GM23338 (cell line): ENCODE measurements around the gene PKIB. TPM values are rescaled to one million over a fixed set of nuclear protein-coding genes. Genes with fewer than 3 reads are reported as not detected.

Experiments used
- ATAC-seq: fragments of 200-7000 bp; cut with Tn5 transposase; 3 replicates; pipeline ENCODE4 v1.9.1; 2020
- DNase-seq: peaks from one replicate; pipeline ENCODE4 v3.0.0-alpha.2; 2015; ENCODE audit warnings: low spot score
- H2AFZ ChIP-seq: fragments of 200-600 bp; sonication (generic); 2 replicates; pipeline ENCODE4 v1.8.0; 2016; ENCODE audit warnings: antibody characterized with exemption, mild to moderate bottlenecking, moderate library complexity
- H3F3A ChIP-seq: fragments of 200-600 bp; sonication (generic); replicated peaks from 2 replicates; pipeline ENCODE4 v1.8.0; 2017; ENCODE audit warnings: antibody characterized with exemption, mixed run types, low read depth
- H3K27ac ChIP-seq: fragments of 200-600 bp; sonication (generic); 2 replicates; pipeline ENCODE4 v1.6.1; 2016; ENCODE audit warnings: low read depth
- H3K27me3 ChIP-seq: fragments of 200-600 bp; sonication (generic); 2 replicates; pipeline ENCODE4 v1.8.0; 2016; ENCODE audit warnings: mild to moderate bottlenecking, mixed run types, moderate library complexity; ENCODE audit not compliant: insufficient read depth
- H3K36me3 ChIP-seq: fragments of 200-600 bp; sonication (generic); 2 replicates; pipeline ENCODE4 v1.8.0; 2016; ENCODE audit warnings: mild to moderate bottlenecking; ENCODE audit not compliant: insufficient read depth
- H3K4me1 ChIP-seq: fragments of 200-600 bp; sonication (generic); 2 replicates; pipeline ENCODE4 v1.8.0; 2016; ENCODE audit warnings: mild to moderate bottlenecking, moderate library complexity; ENCODE audit not compliant: insufficient read depth
- H3K4me2 ChIP-seq: fragments of 200-600 bp; sonication (generic); 2 replicates; pipeline ENCODE4 v1.7.1; 2017; ENCODE audit warnings: mixed run types
- H3K4me3 ChIP-seq: fragments of 200-600 bp; sonication (generic); 2 replicates; pipeline ENCODE4 v1.6.1; 2016; ENCODE audit warnings: mixed run types
- H3K79me2 ChIP-seq: fragments of 200-600 bp; sonication (generic); replicated peaks from 2 replicates; pipeline ENCODE4 v1.8.0; 2017; ENCODE audit warnings: mild to moderate bottlenecking; ENCODE audit not compliant: insufficient read depth
- H3K9me2 ChIP-seq: fragments of 200-600 bp; sonication (generic); 2 replicates; pipeline ENCODE4 v1.8.0; 2017; ENCODE audit not compliant: insufficient read depth
- H4K20me1 ChIP-seq: fragments of 200-600 bp; sonication (generic); replicated peaks from 2 replicates; pipeline ENCODE4 v1.8.0; 2017; ENCODE audit warnings: mild to moderate bottlenecking; ENCODE audit not compliant: insufficient read depth
- H3K27ac Mint-ChIP-seq: 2 replicates; pipeline ENCODE4 v1.8.0; 2020; ENCODE audit warnings: inconsistent platforms, mild to moderate bottlenecking, moderate library complexity, mixed read lengths
- H3K27me3 Mint-ChIP-seq: 3 replicates; pipeline ENCODE4 v1.8.0; 2022; ENCODE audit warnings: low read depth, mild to moderate bottlenecking, moderate library complexity, mixed read lengths, inconsistent platforms; ENCODE audit not compliant: insufficient read depth, poor library complexity
- H3K36me3 Mint-ChIP-seq: 3 replicates; pipeline ENCODE4 v1.8.0; 2021; ENCODE audit warnings: low read depth, mild to moderate bottlenecking, inconsistent platforms, moderate library complexity, mixed read lengths
- H3K4me1 Mint-ChIP-seq: 3 replicates; pipeline ENCODE4 v1.8.0; 2020; ENCODE audit warnings: mild to moderate bottlenecking, inconsistent platforms, mixed read lengths
- H3K4me3 Mint-ChIP-seq: 3 replicates; pipeline ENCODE4 v1.8.0; 2021; ENCODE audit warnings: moderate library complexity, mild to moderate bottlenecking, inconsistent platforms, mixed read lengths
- H3K9me3 Mint-ChIP-seq: 3 replicates; pipeline ENCODE4 v1.8.0; 2020; ENCODE audit warnings: moderate library complexity, mild to moderate bottlenecking, inconsistent platforms, mixed read lengths
- CREB1 ChIP-seq: fragments of 250-450 bp; sonication (Bioruptor Pico); IDR thresholded peaks from 2 replicates; pipeline ENCODE4 v1.5.0; 2020; ENCODE audit warnings: low read depth, mild to moderate bottlenecking, moderate library complexity
- CTCF ChIP-seq, 2 experiments: fragments of 200-600 bp in 1 of 2; sonication (generic) in 1 of 2; conservative IDR thresholded peaks; 2 replicates each; pipeline versions ENCODE4 v1.5.1 to v1.6.1; 2016 to 2017; ENCODE audit warnings: antibody characterized with exemption in 2 of 2, low read depth in 2 of 2, mild to moderate bottlenecking in 2 of 2, moderate library complexity in 1 of 2
- ETS1 ChIP-seq: IDR thresholded peaks from 2 replicates; pipeline ENCODE4 v1.6.1; 2016; ENCODE audit warnings: antibody characterized with exemption
- EZH2 ChIP-seq: fragments of 200-600 bp; sonication (generic); IDR thresholded peaks from one replicate; pipeline ENCODE4 v1.8.0; 2017; ENCODE audit warnings: antibody characterized with exemption, mild to moderate bottlenecking, low read depth; ENCODE audit not compliant: unreplicated experiment
- EZH2phosphoT487 ChIP-seq: fragments of 200-600 bp; sonication (generic); IDR thresholded peaks from one replicate; pipeline ENCODE4 v1.8.1; 2018; ENCODE audit warnings: antibody characterized with exemption; ENCODE audit not compliant: unreplicated experiment
- JUNB ChIP-seq: IDR thresholded peaks from one replicate; pipeline ENCODE4 v1.6.1; 2016; ENCODE audit warnings: antibody characterized with exemption; ENCODE audit not compliant: unreplicated experiment
- NANOG ChIP-seq: IDR thresholded peaks from 2 replicates; pipeline ENCODE4 v1.6.1; 2016; ENCODE audit warnings: antibody characterized with exemption, borderline replicate concordance
- POLR2AphosphoS5 ChIP-seq: IDR thresholded peaks from 2 replicates; pipeline ENCODE4 v1.6.1; 2016; ENCODE audit warnings: antibody characterized with exemption, low read depth
- REST ChIP-seq: IDR thresholded peaks from one replicate; pipeline ENCODE4 v1.6.1; 2018; ENCODE audit warnings: antibody characterized with exemption; ENCODE audit not compliant: unreplicated experiment
- STAT1 ChIP-seq: IDR thresholded peaks from one replicate; pipeline ENCODE4 v1.6.1; 2016; ENCODE audit warnings: antibody characterized with exemption; ENCODE audit not compliant: unreplicated experiment
- ZNF114 ChIP-seq: fragments of 250-450 bp; sonication (Bioruptor Pico); IDR thresholded peaks from 2 replicates; pipeline ENCODE4 v1.5.0; 2020; ENCODE audit warnings: mild to moderate bottlenecking, moderate library complexity
- ZNF331 ChIP-seq: fragments of 250-450 bp; sonication (Bioruptor Pico); IDR thresholded peaks from 2 replicates; pipeline ENCODE4 v1.5.0; 2020; ENCODE audit warnings: low read depth, mild to moderate bottlenecking, moderate library complexity
- ZNF462 ChIP-seq: fragments of 250-450 bp; sonication (Bioruptor Pico); IDR thresholded peaks from 2 replicates; pipeline ENCODE4 v1.5.0; 2020; ENCODE audit warnings: mild to moderate bottlenecking, moderate library complexity
- polyA plus RNA-seq: library from polyadenylated mRNA; unstranded; fragments of >200 nt; fragmentation: Nextera tagmentation; extraction: Ambion mirVana; gene quantifications from 2 replicates; pipeline ENCODE4 v1.2.1, GENCODE V29; 2016
- total RNA-seq: library from RNA; depleted of rRNA; stranded (reverse); fragments of >200 nt; shearing (Covaris generic); gene quantifications from 2 replicates; pipeline ENCODE4 v1.2.3, GENCODE V29; 2014

Gene PKIB
- total and polyA plus RNA-seq, 2 experiments from 2014 or later, result 125 to 170 TPM

GRCh38 chr6:122722746-122723145, 112.5 kb downstream of the PKIB start:
- H3F3A ChIP-seq, result no peaks in the 10 kb centered on the region
- Mint-ChIP-seq H3K4me3 (no peak overlapping the region), H3K4me1 (peaks cover 9% of the 10 kb centered on the region), H3K27ac (no peak overlapping the region), H3K36me3 (peaks cover 3% of the 10 kb centered on the region; the same call in 2 of the 3 replicates), H3K9me3 (no peaks in the 10 kb centered on the region), H3K27me3 (peaks cover 2% of the 10 kb centered on the region)
- no peaks in the 10 kb centered on the region for H3K36me3 ChIP-seq
- TF ChIP-seq CREB1 (CRISPR knock-in tag) (no peak), STAT1 (no peak), CTCF (conservative IDR thresholded peaks at IDR 0.05; ENCODE audit: low read depth in 2 of 2) (no peak), REST (no peak), ETS1 (no peak), ZNF462 (no peak), ZNF331 (CRISPR knock-in tag) (no peak), EZH2phosphoT487 (no peak), JUNB (no peak), ZNF114 (CRISPR knock-in tag) (no peak), NANOG (no peak), POLR2AphosphoS5 (no peak), EZH2 (no peak)
- no peak overlapping the region for H3K4me2 ChIP-seq
- no peak overlapping the region for H3K4me3 ChIP-seq
- H3K4me1 ChIP-seq, result peaks cover 11% of the 10 kb centered on the region; the same call in 1 of the 2 replicates
- no peak for ATAC-seq
- no peak overlapping the region for H2AFZ ChIP-seq
- no peaks in the 10 kb centered on the region for H3K9me2 ChIP-seq
- H3K79me2 ChIP-seq, result no peaks in the 10 kb centered on the region
- no peak for DNase-seq
- H4K20me1 ChIP-seq, result no peaks in the 10 kb centered on the region
- H3K27me3 ChIP-seq, result no peaks in the 10 kb centered on the region
- no peak overlapping the region for H3K27ac ChIP-seq
